Endometrial microvascular endothelial cells (primary cell): ENCODE data around the gene NEIL3. TPM values are rescaled to one million over a fixed set of nuclear protein-coding genes. Genes with fewer than 3 reads are reported as not detected.

ENCODE experiments used
- in situ Hi-C: cut with HindIII; loops from 2 replicates; pipeline ENCODE4 v1.10.0; 2017; ENCODE audit warnings: low sequenced_read_pairs, low pct_unique_long_range_greater_than_20kb; ENCODE audit errors: inconsistent ontology term
- total RNA-seq: library from RNA; depleted of rRNA; stranded (reverse); fragments of >200 nt; gene quantifications from one replicate; pipeline ENCODE4 v1.2.3, GENCODE V29; 2015; ENCODE audit errors: inconsistent ontology term

The NEIL3 gene
- total RNA-seq, 1 donor from 2014 or later, result 8.1 TPM

GRCh38 chr4:177400030-177400429, 90.4 kb downstream of the NEIL3 start:
- in situ Hi-C loops, result no loop called here

GRCh38 chr4:177401658-177402273, 92.1 kb downstream of the NEIL3 start:
- in situ Hi-C loops, result no loop called here

DNA sequence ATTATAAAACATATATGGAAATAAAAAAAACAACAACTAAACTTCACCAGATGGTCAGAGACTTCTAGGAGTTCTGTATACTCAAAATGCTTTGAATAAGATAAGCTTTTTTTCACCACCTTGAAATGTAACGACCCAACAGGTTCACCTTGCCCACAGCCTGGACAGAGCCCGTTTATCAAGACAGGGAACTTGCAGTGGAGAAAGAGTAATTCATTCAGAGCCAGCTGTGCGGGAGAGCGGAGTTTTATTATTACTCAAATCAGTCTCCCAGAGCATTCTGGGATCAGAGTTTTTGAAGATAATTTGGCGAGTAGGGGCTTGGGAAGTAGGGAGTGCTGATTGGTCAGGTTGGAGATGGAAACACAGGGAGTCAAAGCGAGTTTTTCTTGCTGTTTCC, 94.1 kb downstream of the NEIL3 start:
- in situ Hi-C loops, result no loop called here

GRCh38 chr4:177404342-177404741, 94.7 kb downstream of the NEIL3 start:
- in situ Hi-C loops, result no loop called here

DNA sequence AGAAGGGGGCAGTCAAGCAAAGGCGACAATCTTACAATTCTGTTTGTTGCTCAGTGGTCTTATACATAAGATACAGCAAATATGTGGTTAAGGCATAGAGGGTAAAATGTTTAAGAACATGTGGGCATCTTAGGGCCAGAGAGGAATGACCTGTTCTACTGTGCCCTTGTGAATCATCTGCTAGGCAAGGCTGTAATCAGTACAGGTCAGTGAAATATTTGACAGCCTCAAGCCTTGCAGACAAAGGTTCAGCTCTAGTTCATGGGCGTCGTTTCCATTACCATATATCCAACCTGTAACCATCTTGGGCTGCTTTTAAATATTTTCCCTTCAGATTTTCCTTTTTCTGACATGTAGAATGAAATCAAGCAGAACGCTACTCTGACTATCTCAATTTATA, 95.3 kb downstream of the NEIL3 start:
- in situ Hi-C loops, result no loop called here

DNA sequence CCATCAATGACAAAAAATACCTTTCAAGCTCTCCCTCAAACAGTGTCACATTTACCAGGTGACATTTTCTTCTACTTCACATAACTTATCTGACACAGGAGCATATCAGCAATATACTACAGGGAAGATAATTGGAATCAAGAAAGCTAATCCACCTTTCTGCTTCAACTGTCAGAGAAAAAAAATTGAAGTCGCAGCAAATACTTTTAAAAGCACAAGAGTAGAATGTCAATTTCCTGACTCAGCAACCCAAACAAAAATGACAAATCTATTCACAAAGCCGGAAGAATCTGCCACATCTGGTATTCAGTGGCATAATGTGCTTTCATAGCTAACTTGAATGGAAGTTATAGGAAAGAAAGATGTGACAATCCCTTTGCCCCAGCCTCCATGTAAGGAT, 95.8 kb downstream of the NEIL3 start:
- in situ Hi-C loops, result no loop called here

DNA sequence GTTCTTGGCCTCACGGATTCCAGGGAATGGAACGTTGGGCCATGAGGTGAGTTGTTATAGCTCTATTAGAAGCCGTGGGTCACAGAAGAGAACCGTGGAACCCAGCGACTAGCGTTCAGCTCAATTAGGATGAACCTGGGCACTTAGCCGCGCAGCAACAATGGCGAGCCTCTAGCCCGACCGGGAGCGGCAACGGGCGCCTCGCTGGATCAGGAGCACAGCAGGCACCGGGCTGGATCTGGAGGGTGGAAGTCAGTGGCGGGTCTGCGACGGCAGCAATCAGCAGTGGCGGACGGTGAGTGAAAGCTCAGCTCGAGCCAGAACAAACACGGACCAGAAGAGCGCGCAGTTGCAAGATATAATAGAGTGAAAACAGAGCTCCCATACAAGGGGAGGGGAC, 98.3 kb downstream of the NEIL3 start:
- in situ Hi-C loops, result no loop called here

- in situ Hi-C loops, result no loop called here
These were observed 100.9 kb downstream of the NEIL3 start for GRCh38 chr4:177410566-177410965.

GRCh38 chr4:177411996-177412395, 102.3 kb downstream of the NEIL3 start:
- in situ Hi-C loops, result no loop called here

Other genes with a start within 250 kb of the NEIL3 start
- 19.9 TPM for gene AGA, start 132.6 kb downstream of the NEIL3 start, total RNA-seq